H54 (cell line): ENCODE results near the gene DNAJC15.
A peak's percentile ranks its signal among the peaks of the same experiment; 100 is the strongest.

Source experiments
- DNase-seq: peaks from one replicate; pipeline ENCODE4 v3.0.0; 2011; ENCODE audit warnings: low spot score, mixed read lengths; ENCODE audit not compliant: insufficient read length
- FAIRE-seq: peaks from 3 replicates; lab custom pipeline; 2011; peaks lifted over from hg19 to GRCh38; lab: Jason Lieb, UNC
- POLR2A ChIP-seq: IDR thresholded peaks from 2 replicates; pipeline ENCODE4 v1.6.1; 2011; ENCODE audit warnings: low read depth, mild to moderate bottlenecking, low read length

The DNAJC15 gene

GRCh38 chr13:43143591-43143990 lies 120.2 kb downstream of the DNAJC15 start:
- DNase-seq (no peak), FAIRE-seq (no peak)
- no peak for TF ChIP-seq POLR2A

DNA sequence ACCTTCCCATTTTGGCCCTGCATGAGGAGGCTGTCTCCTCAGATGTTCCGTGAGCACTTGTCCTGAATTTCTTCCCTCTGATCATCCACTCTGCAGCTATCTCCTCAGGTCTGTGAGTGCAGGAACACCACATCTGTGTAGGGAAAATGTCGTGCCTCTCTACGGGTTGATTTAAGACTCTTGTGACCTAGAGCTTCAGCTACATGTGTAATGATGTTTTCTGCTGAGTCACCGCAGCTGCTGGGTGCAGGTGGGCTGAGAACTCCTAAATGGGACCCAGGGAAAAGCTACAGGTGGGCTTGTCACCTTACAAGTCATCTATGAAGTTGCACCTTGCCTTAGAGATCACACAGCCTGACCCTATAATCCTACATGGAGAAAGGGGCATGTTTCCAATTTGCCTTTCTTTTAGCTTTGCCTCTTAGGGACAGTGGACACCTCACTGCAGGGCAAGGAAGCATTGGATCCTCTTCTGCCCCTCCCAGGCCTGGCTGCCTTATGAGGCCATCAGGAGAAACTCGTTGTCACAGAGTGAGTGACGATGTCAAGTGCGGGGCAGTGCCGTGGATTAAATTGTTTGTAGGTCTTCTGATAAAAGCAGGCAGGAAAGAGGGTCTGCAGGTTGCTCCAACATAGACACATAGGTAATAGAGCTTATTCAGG lies 122.3 kb downstream of the DNAJC15 start:
- DNase-seq (no peak), FAIRE-seq (no peak)
- TF ChIP-seq POLR2A = no peak

- FAIRE-seq = no peak
- no peak for DNase-seq
- no peak for TF ChIP-seq POLR2A
Observed at GRCh38 chr13:43146400-43146799, 123.0 kb downstream of the DNAJC15 start.

GRCh38 chr13:43150369-43151207 lies 127.2 kb downstream of the DNAJC15 start:
- DNase-seq = no peak
- TF ChIP-seq POLR2A = no peak
- no peak for FAIRE-seq

- FAIRE-seq (no peak), DNase-seq (peak; percentile 12)
- no peak for TF ChIP-seq POLR2A
Observed at GRCh38 chr13:43153436-43154090, 130.2 kb downstream of the DNAJC15 start.

GRCh38 chr13:43154156-43154651 lies 130.8 kb downstream of the DNAJC15 start:
- no peak for TF ChIP-seq POLR2A
- FAIRE-seq (no peak), DNase-seq (no peak)

DNA sequence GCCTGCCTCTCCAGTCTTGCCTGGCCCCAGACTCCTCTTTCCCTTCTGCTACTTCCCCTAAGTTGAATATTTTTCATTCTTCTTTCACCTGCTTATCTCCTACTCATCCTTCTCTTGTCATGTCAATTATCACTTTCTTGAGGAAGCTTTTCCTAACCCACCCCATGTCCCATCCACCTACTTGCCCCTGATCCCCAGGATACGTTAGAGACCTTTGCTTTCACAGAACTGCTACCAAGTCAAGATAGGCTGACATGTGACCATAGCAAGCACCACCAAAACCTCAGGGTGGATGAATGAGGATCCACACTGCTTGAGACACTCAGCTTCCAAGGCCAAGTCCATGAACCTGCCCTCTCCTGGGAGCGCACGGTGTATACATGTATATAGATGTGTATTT lies 131.5 kb downstream of the DNAJC15 start:
- FAIRE-seq (no peak), DNase-seq (no peak)
- no peak for TF ChIP-seq POLR2A

GRCh38 chr13:43156916-43157315 lies 133.5 kb downstream of the DNAJC15 start:
- no peak for TF ChIP-seq POLR2A
- DNase-seq = no peak
- FAIRE-seq = no peak

- DNase-seq (no peak), FAIRE-seq (no peak)
- no peak for TF ChIP-seq POLR2A
Observed at GRCh38 chr13:43157796-43158195, 134.4 kb downstream of the DNAJC15 start.

DNA sequence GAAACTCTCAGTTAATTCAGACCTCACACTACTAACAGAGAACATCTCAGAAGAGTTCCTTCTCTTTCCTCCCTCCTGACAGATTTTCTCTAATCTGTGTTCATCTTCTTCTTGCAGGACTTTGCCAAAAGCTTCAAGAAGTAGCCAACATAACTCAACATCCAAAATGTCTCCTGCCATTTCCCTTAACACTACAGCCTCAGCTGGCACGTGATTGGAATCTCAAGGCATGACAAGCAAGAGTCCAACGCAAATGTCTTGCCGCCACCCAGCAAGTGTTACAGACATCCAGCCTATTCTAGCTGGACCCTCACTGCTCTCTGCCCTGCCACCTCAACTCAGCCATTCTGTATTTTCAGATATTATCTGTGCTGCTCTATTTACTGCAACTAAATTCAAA lies 135.1 kb downstream of the DNAJC15 start:
- TF ChIP-seq POLR2A = no peak
- DNase-seq (no peak), FAIRE-seq (no peak)

DNA sequence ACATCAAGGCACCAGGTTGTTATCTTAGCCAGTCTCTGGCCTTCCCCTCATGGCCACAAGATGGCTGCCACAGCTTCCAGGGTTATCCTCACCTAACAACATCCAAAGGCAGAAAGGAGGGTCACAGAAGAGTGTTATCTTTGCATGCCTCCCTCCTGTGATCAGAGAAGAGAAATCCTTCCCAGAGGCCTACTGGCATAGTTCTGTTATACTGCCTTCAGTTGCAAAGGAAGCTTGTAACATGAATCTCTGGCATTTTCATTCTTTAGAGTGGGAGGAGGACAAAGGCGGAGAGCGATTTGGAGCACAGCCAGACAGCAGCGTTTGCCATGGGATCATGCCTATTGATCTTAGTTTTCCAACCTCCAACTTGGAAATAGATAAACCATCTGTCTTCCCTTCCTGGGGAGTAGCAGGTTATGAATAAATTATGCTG lies 135.7 kb downstream of the DNAJC15 start:
- DNase-seq (no peak), FAIRE-seq (no peak)
- TF ChIP-seq POLR2A = no peak
